ENCODE results near the gene BEAN1.

BEAN1 gene

GRCh38 chr16:66382171-66382965 lies 44.7 kb upstream of the BEAN1 start:
- DNase-seq (ENCODE audit: low read depth in 1 of 2, low spot score in 1 of 2): no peak
- no peak for TF ChIP-seq CTCF (IDR thresholded peaks at IDR 0.05; ENCODE audit: insufficient read depth, low read length)
- no peak for TF ChIP-seq REST (IDR thresholded peaks at IDR 0.05; ENCODE audit: insufficient replicate concordance, low read depth)
- TF ChIP-seq POLR2AphosphoS5 (IDR thresholded peaks at IDR 0.05; ENCODE audit: low read depth): no peak
- no peak for TF ChIP-seq SPI1 (IDR thresholded peaks at IDR 0.05; ENCODE audit: borderline replicate concordance, low read depth)
- TF ChIP-seq GABPA (IDR thresholded peaks at IDR 0.05; ENCODE audit: low read depth): no peak
- Histone ChIP-seq H3K27me3 (ENCODE audit: insufficient read depth, poor library complexity, severe bottlenecking) (no peaks in the 10 kb centered on the region), H3K27ac (replicated peaks) (no peak overlapping the region), H3K4me3 (replicated peaks; ENCODE audit: insufficient read depth, low read length) (no peak overlapping the region)

- TF ChIP-seq POLR2AphosphoS5 (IDR thresholded peaks at IDR 0.05; ENCODE audit: low read depth) (no peak), GABPA (IDR thresholded peaks at IDR 0.05; ENCODE audit: low read depth) (no peak), SPI1 (IDR thresholded peaks at IDR 0.05; ENCODE audit: borderline replicate concordance, low read depth) (no peak), REST (IDR thresholded peaks at IDR 0.05; ENCODE audit: insufficient replicate concordance, low read depth) (no peak), CTCF (IDR thresholded peaks at IDR 0.05; ENCODE audit: insufficient read depth, low read length) (no peak)
- Histone ChIP-seq H3K4me3 (replicated peaks; ENCODE audit: insufficient read depth, low read length) (no peak overlapping the region), H3K27me3 (ENCODE audit: insufficient read depth, poor library complexity, severe bottlenecking) (no peaks in the 10 kb centered on the region), H3K27ac (replicated peaks) (no peak overlapping the region)
- DNase-seq (ENCODE audit: low read depth in 1 of 2, low spot score in 1 of 2): no peak
Measured at GRCh38 chr16:66382966-66383299, 44.2 kb upstream of the BEAN1 start.

- TF ChIP-seq POLR2AphosphoS5 (IDR thresholded peaks at IDR 0.05; ENCODE audit: low read depth) (no peak), GABPA (IDR thresholded peaks at IDR 0.05; ENCODE audit: low read depth) (no peak), SPI1 (IDR thresholded peaks at IDR 0.05; ENCODE audit: borderline replicate concordance, low read depth) (no peak), CTCF (IDR thresholded peaks at IDR 0.05; ENCODE audit: insufficient read depth, low read length) (no peak), REST (IDR thresholded peaks at IDR 0.05; ENCODE audit: insufficient replicate concordance, low read depth) (no peak)
- no peak overlapping the region for H3K27ac ChIP-seq (replicated peaks)
- DNase-seq (ENCODE audit: low read depth in 1 of 2, low spot score in 1 of 2): no peak
- H3K4me3 ChIP-seq (replicated peaks; ENCODE audit: insufficient read depth, low read length): no peak overlapping the region
- H3K27me3 ChIP-seq (ENCODE audit: insufficient read depth, poor library complexity, severe bottlenecking): no peaks in the 10 kb centered on the region
Measured at GRCh38 chr16:66383551-66383950, 43.5 kb upstream of the BEAN1 start.

Data from HL-60 (cell line).